GM21447 (cell line): ENCODE results near the gene PTGES3.
"Not testable (repeated sequence)": the region's sequence is repeated elsewhere in the genome, so short reads cannot be mapped to it uniquely, and the experiment has no call there.

Experiments used
- ATAC-seq: cut with Tn5 transposase; IDR thresholded peaks from one replicate; pipeline ENCODE4 v1.9.1; 2021; ENCODE audit not compliant: unreplicated experiment

Gene PTGES3

GRCh38 chr12:56688129-56688845 lies at the start of gene PTGES3:
Gene PTGES3, minus strand, starts transcription at chr12:56688284. Its CDS starts 285 bp downstream, at chr12:56687999.
- peak; percentile 63 for ATAC-seq

GRCh38 chr12:56728139-56728861 lies 40.2 kb upstream of the PTGES3 start:
- ATAC-seq = no peak

GRCh38 chr12:56726196-56726675 lies 38.2 kb upstream of the PTGES3 start:
- ATAC-seq = not testable (repeated sequence)

GRCh38 chr12:56725723-56726102 lies 37.6 kb upstream of the PTGES3 start:
- ATAC-seq = no peak

GRCh38 chr12:56724972-56725722 lies 37.1 kb upstream of the PTGES3 start, which contains the start of gene NACA:
Gene NACA, minus strand, starts transcription at chr12:56725299. Its CDS starts 778 bp downstream, at chr12:56724521.
- peak; percentile 91 for ATAC-seq

- ATAC-seq = no peak
Measured at GRCh38 chr12:56724701-56724971, 36.6 kb upstream of the PTGES3 start.

- ATAC-seq = no peak
Measured at GRCh38 chr12:56723889-56724700, 36.0 kb upstream of the PTGES3 start.

GRCh38 chr12:56723352-56723751 lies 35.3 kb upstream of the PTGES3 start:
- no peak for ATAC-seq

GRCh38 chr12:56722832-56723231 lies 34.7 kb upstream of the PTGES3 start:
- ATAC-seq = no peak

- ATAC-seq = no peak
Measured at GRCh38 chr12:56721721-56722120, 33.6 kb upstream of the PTGES3 start.

- ATAC-seq = no peak
Measured at GRCh38 chr12:56721216-56721615, 33.1 kb upstream of the PTGES3 start.

- ATAC-seq = no peak
Measured at GRCh38 chr12:56720731-56721151, 32.7 kb upstream of the PTGES3 start.

GRCh38 chr12:56719056-56719455 lies 31.0 kb upstream of the PTGES3 start:
- ATAC-seq = no peak

GRCh38 chr12:56718636-56719035 lies 30.6 kb upstream of the PTGES3 start:
- no peak for ATAC-seq

GRCh38 chr12:56718149-56718548 lies 30.1 kb upstream of the PTGES3 start:
- no peak for ATAC-seq

GRCh38 chr12:56716933-56717880 lies 29.1 kb upstream of the PTGES3 start:
- no peak for ATAC-seq

GRCh38 chr12:56716458-56716857 lies 28.4 kb upstream of the PTGES3 start:
- ATAC-seq = no peak

- ATAC-seq = no peak
Measured at GRCh38 chr12:56715798-56716197, 27.7 kb upstream of the PTGES3 start.

GRCh38 chr12:56714431-56714929 lies 26.4 kb upstream of the PTGES3 start:
- no peak for ATAC-seq

- no peak for ATAC-seq
Measured at GRCh38 chr12:56713345-56713744, 25.3 kb upstream of the PTGES3 start.
